IMR-90 (cell line): ENCODE data around the gene EID1. TPM values are rescaled to one million over a fixed set of nuclear protein-coding genes. Genes with fewer than 3 reads are reported as not detected.

Source experiments
- ATAC-seq: fragments of 200-7000 bp; cut with Tn5 transposase; 2 replicates; pipeline ENCODE4 v1.9.1; 2020; ENCODE audit warnings: low read depth, mild to moderate bottlenecking, moderate library complexity
- BruUV-seq: library from RNA; stranded (reverse); fragments of 400-500 nt; replicated peaks from 2 replicates; lab custom pipeline; 2021; lab: Mats Ljungman, UMichigan
- CTCF ChIA-PET: fragments of 300-600 bp; formaldehyde crosslinking; extraction: SDS; loops from one replicate; lab custom pipeline; 2021; ENCODE audit warnings: antibody characterized with exemption; lab: Yijun Ruan, JAX
- POLR2A ChIA-PET: fragments of 300-600 bp; sonication (Branson Sonifier 250); formaldehyde crosslinking; loops from one replicate; lab custom pipeline; 2022; ENCODE audit warnings: antibody characterized with exemption; ENCODE audit not compliant: unreplicated experiment; lab: Charles Lee
- DNase-seq: peaks from one replicate; pipeline ENCODE4 v3.0.0; 2013
- H2AFZ ChIP-seq: replicated peaks from 2 replicates; pipeline ENCODE3; 2013; ENCODE audit warnings: low read length, mild to moderate bottlenecking; ENCODE audit not compliant: poor library complexity
- H2AK5ac ChIP-seq: 2 replicates; pipeline ENCODE4 v1.6.1; 2013; ENCODE audit warnings: low read depth, low read length, inconsistent platforms
- H2AK9ac ChIP-seq: replicated peaks from 2 replicates; pipeline ENCODE3; 2013; ENCODE audit warnings: mild to moderate bottlenecking, low read depth, low read length, moderate library complexity; ENCODE audit not compliant: poor library complexity
- H2BK120ac ChIP-seq: 2 replicates; pipeline ENCODE4 v1.6.1; 2013; ENCODE audit warnings: low read depth, low read length, inconsistent platforms
- H2BK15ac ChIP-seq: 3 replicates; pipeline ENCODE4 v1.6.1; 2013; ENCODE audit warnings: low read depth, low read length, inconsistent platforms
- H2BK20ac ChIP-seq: 2 replicates; pipeline ENCODE4 v1.6.1; 2013; ENCODE audit warnings: low read depth, mild to moderate bottlenecking, inconsistent platforms, low read length, moderate library complexity
- H2BK5ac ChIP-seq: 2 replicates; pipeline ENCODE4 v1.6.1; 2013; ENCODE audit warnings: mild to moderate bottlenecking, low read depth, low read length, inconsistent platforms; ENCODE audit not compliant: poor library complexity, severe bottlenecking
- H3K14ac ChIP-seq: replicated peaks from 2 replicates; pipeline ENCODE4 v1.6.1; 2013; ENCODE audit warnings: low read depth, low read length, inconsistent platforms
- H3K18ac ChIP-seq: 2 replicates; pipeline ENCODE4 v1.6.1; 2013; ENCODE audit warnings: low read depth, low read length, control low read depth
- H3K23ac ChIP-seq: 2 replicates; pipeline ENCODE4 v1.6.1; 2013; ENCODE audit warnings: low read depth, low read length, inconsistent platforms
- H3K27ac ChIP-seq: 2 replicates; pipeline ENCODE4 v1.5.1; 2013; ENCODE audit warnings: mild to moderate bottlenecking, control low read depth, low read length; ENCODE audit not compliant: insufficient read depth
- H3K27me3 ChIP-seq: 2 replicates; pipeline ENCODE4 v1.6.1; 2013; ENCODE audit warnings: low read length; ENCODE audit not compliant: control insufficient read depth, insufficient read depth
- H3K36me3 ChIP-seq: 2 replicates; pipeline ENCODE4 v1.6.1; 2013; ENCODE audit warnings: low read length, mixed read lengths; ENCODE audit not compliant: control insufficient read depth, insufficient read depth
- H3K4ac ChIP-seq: 2 replicates; pipeline ENCODE4 v1.6.1; 2013; ENCODE audit warnings: low read depth, low read length, inconsistent platforms
- H3K4me1 ChIP-seq: 2 replicates; pipeline ENCODE4 v1.6.1; 2013; ENCODE audit warnings: low read length, mixed read lengths; ENCODE audit not compliant: control insufficient read depth, insufficient read depth
- H3K4me2 ChIP-seq: 2 replicates; pipeline ENCODE4 v1.6.1; 2013; ENCODE audit warnings: low read depth, mild to moderate bottlenecking, control low read depth, low read length, moderate library complexity
- H3K4me3 ChIP-seq: 2 replicates; pipeline ENCODE4 v1.5.1; 2013; ENCODE audit warnings: low read depth, mild to moderate bottlenecking, control low read depth, low read length, moderate library complexity; ENCODE audit not compliant: insufficient read depth
- H3K56ac ChIP-seq: 2 replicates; pipeline ENCODE4 v1.6.1; 2013; ENCODE audit warnings: low read length, inconsistent platforms; ENCODE audit not compliant: insufficient read depth; ENCODE audit errors: extremely low read depth
- H3K79me1 ChIP-seq, 2 experiments: 2 replicates each; pipeline ENCODE4 v1.6.1; 2013; ENCODE audit warnings: low read length in 2 of 2, inconsistent platforms in 1 of 2, low read depth in 1 of 2
- H3K9ac ChIP-seq: 2 replicates; pipeline ENCODE4 v1.6.1; 2013; ENCODE audit warnings: low read depth, low read length, control low read depth
- H3K9me1 ChIP-seq: 2 replicates; pipeline ENCODE4 v1.6.1; 2013; ENCODE audit warnings: low read length, inconsistent platforms; ENCODE audit not compliant: insufficient read depth
- H3K9me3 ChIP-seq: 2 replicates; pipeline ENCODE4 v1.6.1; 2013; ENCODE audit warnings: low read length; ENCODE audit not compliant: control insufficient read depth, insufficient read depth
- H4K20me1 ChIP-seq: 2 replicates; pipeline ENCODE4 v1.6.1; 2013; ENCODE audit warnings: low read length, inconsistent platforms; ENCODE audit not compliant: insufficient read depth
- H4K5ac ChIP-seq: 2 replicates; pipeline ENCODE4 v1.6.1; 2013; ENCODE audit warnings: mild to moderate bottlenecking, low read depth, low read length, control low read depth
- H4K8ac ChIP-seq, 2 experiments: 2 replicates each; pipeline ENCODE4 v1.6.1; 2013; ENCODE audit warnings: low read depth in 2 of 2, low read length in 2 of 2, control low read depth in 1 of 2, inconsistent platforms in 1 of 2
- H4K91ac ChIP-seq: 2 replicates; pipeline ENCODE4 v1.6.1; 2013; ENCODE audit warnings: low read depth, low read length, inconsistent platforms; ENCODE audit not compliant: insufficient read depth
- BHLHE40 ChIP-seq: fragments of 150-350 bp; IDR thresholded peaks from 2 replicates; pipeline ENCODE4 v1.6.1; 2016; ENCODE audit warnings: mild to moderate bottlenecking, low read depth, low read length
- CEBPB ChIP-seq: IDR thresholded peaks from 2 replicates; pipeline ENCODE4 v1.6.1; 2012; ENCODE audit warnings: low read depth, low read length, improper control_type of control experiment
- CHD1 ChIP-seq: IDR thresholded peaks from 2 replicates; pipeline ENCODE4 v1.6.1; 2012; ENCODE audit warnings: low read depth, low read length, improper control_type of control experiment
- MAZ ChIP-seq: IDR thresholded peaks from 2 replicates; pipeline ENCODE4 v1.6.1; 2012; ENCODE audit warnings: low read depth, mild to moderate bottlenecking, low read length, improper control_type of control experiment, moderate library complexity, borderline replicate concordance
- NFE2L2 ChIP-seq: fragments of 150-350 bp; IDR thresholded peaks from 2 replicates; pipeline ENCODE4 v1.6.1; 2016; ENCODE audit warnings: low read depth, mild to moderate bottlenecking, low read length
- RAD21 ChIP-seq: IDR thresholded peaks from 2 replicates; pipeline ENCODE4 v1.6.1; 2012; ENCODE audit warnings: low read length, improper control_type of control experiment
- RFX5 ChIP-seq: IDR thresholded peaks from 2 replicates; pipeline ENCODE4 v1.8.0; 2012; ENCODE audit warnings: low read depth, mild to moderate bottlenecking, low read length, moderate library complexity
- dilution Hi-C: fragments of 300-500 bp; cut with HindIII; formaldehyde crosslinking; loops from one replicate; pipeline ENCODE4 v1.14.3; 2018; ENCODE audit warnings: low sequenced_read_pairs; ENCODE audit not compliant: unreplicated experiment
- in situ Hi-C: fragments of 300-500 bp; cut with MboI; formaldehyde crosslinking; loops from 3 replicates; pipeline ENCODE4 v1.14.3; 2019; ENCODE audit warnings: low sequenced_read_pairs, inconsistent platforms, mixed read lengths
- intact Hi-C: fragments of 100-400 bp; cut with micrococcal nuclease; formaldehyde crosslinking; loops from 2 replicates; pipeline ENCODE4 v1.10.0; 2022
- polyA plus RNA-seq, 3 experiments: library from polyadenylated mRNA; depleted of rRNA; stranded (reverse); fragments of >200 nt; gene quantifications; 2 replicates each; pipeline ENCODE4 v1.2.3, GENCODE V29; 2012; ENCODE audit warnings: low replicate concordance in 1 of 3
- total RNA-seq: library from RNA; depleted of rRNA; stranded (reverse); fragments of >200 nt; gene quantifications from 2 replicates; pipeline ENCODE4 v1.2.3, GENCODE V29; 2012
- TF ChIP-seq, protein P1 (sequence below): conservative IDR thresholded peaks from 2 replicates; pipeline ENCODE4 v1.5.1; 2012; ENCODE audit warnings: mild to moderate bottlenecking, low read depth, low read length, improper control_type of control experiment

EID1 gene
- total and polyA plus RNA-seq, 2 of the 4 experiments (the other 2 are of a cell fraction), result 147 to 162 TPM

GRCh38 chr15:48905216-48905615, 27.3 kb downstream of the EID1 start:
- POLR2A ChIA-PET, result no interaction called here
- CTCF ChIA-PET, result interaction anchor here (0.6 kb wide), 1 partner anchor 13 kb away, joined by 4 read pairs; no protein-coding TSS in a partner anchor

More at GRCh38 chr15:48905216-48905615, 27.3 kb downstream of the EID1 start:
- Histone ChIP-seq H3K18ac (no peak overlapping the region), H4K8ac (no peak overlapping the region), H3K4me2 (no peak overlapping the region), H3K4ac (no peak overlapping the region), H3K27ac (no peak overlapping the region), H3K14ac (no peak overlapping the region), H2BK120ac (no peak overlapping the region), H3K27me3 (no peaks in the 10 kb centered on the region), H3K23ac (no peak overlapping the region), H3K9me1 (peaks cover 5% of the 10 kb centered on the region), H2AK5ac (no peak overlapping the region), H3K4me1 (no peaks in the 10 kb centered on the region; the same call in 1 of the 2 replicates), H3K9ac (no peak overlapping the region), H3K79me1 (peaks cover 4 to 7% of the 10 kb centered on the region in 2 experiments; a peak in 3 of 4 replicates), H3K36me3 (no peaks in the 10 kb centered on the region), H4K20me1 (no peaks in the 10 kb centered on the region), H4K91ac (no peak overlapping the region), H3K56ac (no peak overlapping the region), H3K4me3 (no peak overlapping the region), H2BK20ac (no peak overlapping the region), H2AFZ (no peak overlapping the region), H2BK15ac (no peak overlapping the region), H2BK5ac (no peak overlapping the region), H2AK9ac (no peak overlapping the region), H4K5ac (no peak overlapping the region), H3K9me3 (no peaks in the 10 kb centered on the region)
- TF ChIP-seq BHLHE40 (no peak), RAD21 (no peak), RFX5 (no peak), NFE2L2 (no peak), CHD1 (no peak), MAZ (no peak), CEBPB (no peak)
- TF ChIP-seq, protein P1, sequence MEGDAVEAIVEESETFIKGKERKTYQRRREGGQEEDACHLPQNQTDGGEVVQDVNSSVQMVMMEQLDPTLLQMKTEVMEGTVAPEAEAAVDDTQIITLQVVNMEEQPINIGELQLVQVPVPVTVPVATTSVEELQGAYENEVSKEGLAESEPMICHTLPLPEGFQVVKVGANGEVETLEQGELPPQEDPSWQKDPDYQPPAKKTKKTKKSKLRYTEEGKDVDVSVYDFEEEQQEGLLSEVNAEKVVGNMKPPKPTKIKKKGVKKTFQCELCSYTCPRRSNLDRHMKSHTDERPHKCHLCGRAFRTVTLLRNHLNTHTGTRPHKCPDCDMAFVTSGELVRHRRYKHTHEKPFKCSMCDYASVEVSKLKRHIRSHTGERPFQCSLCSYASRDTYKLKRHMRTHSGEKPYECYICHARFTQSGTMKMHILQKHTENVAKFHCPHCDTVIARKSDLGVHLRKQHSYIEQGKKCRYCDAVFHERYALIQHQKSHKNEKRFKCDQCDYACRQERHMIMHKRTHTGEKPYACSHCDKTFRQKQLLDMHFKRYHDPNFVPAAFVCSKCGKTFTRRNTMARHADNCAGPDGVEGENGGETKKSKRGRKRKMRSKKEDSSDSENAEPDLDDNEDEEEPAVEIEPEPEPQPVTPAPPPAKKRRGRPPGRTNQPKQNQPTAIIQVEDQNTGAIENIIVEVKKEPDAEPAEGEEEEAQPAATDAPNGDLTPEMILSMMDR, result no peak
- in situ Hi-C loops (no loop called here), dilution Hi-C loops (no loop called here), intact Hi-C loops (no loop called here)
- DNase-seq (no peak), ATAC-seq (no peak)
- no TSS peak for BruUV-seq
